OCI-LY7 (cell line): ENCODE results near the gene NOP10.

Experiments
- EZH2phosphoT487 ChIP-seq: fragments of 200-600 bp; sonication (generic); IDR thresholded peaks from 2 replicates; pipeline ENCODE4 v1.6.1; 2018; ENCODE audit warnings: low read depth, borderline replicate concordance, mild to moderate bottlenecking, mixed run types, antibody characterized with exemption, low read length, moderate library complexity, mixed read lengths
- TF ChIP-seq, protein P1 (sequence below): fragments of 200-600 bp; sonication (generic); conservative IDR thresholded peaks from 2 replicates; pipeline ENCODE4 v1.5.1; 2014; ENCODE audit warnings: mild to moderate bottlenecking, antibody characterized with exemption, low read length, moderate library complexity, mixed read lengths

DNA sequence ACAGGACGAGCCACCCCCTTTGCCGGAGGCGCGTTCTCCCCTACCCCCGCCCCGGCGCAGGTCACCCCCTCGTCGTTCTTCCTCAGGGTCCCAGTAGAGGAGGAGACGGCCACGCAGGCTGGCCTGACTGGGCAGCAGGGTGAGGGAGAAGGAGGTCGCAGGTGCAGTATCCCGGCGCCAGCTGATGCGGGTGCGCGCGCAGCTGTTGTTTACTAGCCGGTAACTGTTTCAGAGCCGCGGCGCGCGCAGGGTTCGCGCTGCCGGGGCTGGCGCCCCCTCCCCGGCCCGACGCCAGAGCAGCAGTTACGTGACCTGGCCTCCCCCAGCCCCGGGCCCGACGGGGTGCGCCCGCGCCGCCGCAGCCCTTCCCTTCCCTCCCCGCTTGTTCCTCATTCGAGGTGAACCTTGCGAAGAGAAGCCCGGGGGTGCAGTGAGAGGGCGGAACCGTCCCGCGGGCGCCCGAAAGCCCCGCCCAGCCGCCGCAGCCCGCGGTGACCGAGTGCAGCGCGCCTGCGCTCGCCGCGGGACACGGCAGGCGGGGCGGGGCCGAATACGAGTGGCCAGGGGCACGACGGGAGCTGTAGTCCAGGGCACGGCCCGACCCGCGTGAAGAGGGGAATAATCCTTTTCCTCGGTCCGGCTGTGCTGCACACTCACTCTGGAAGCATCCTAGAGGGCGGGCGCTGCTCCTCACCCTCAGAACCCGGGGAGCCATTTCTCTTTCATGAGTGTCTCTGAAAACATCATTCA, 5.2 kb downstream of the NOP10 start, which contains the start of gene SLC12A6:
- TF ChIP-seq, protein P1, sequence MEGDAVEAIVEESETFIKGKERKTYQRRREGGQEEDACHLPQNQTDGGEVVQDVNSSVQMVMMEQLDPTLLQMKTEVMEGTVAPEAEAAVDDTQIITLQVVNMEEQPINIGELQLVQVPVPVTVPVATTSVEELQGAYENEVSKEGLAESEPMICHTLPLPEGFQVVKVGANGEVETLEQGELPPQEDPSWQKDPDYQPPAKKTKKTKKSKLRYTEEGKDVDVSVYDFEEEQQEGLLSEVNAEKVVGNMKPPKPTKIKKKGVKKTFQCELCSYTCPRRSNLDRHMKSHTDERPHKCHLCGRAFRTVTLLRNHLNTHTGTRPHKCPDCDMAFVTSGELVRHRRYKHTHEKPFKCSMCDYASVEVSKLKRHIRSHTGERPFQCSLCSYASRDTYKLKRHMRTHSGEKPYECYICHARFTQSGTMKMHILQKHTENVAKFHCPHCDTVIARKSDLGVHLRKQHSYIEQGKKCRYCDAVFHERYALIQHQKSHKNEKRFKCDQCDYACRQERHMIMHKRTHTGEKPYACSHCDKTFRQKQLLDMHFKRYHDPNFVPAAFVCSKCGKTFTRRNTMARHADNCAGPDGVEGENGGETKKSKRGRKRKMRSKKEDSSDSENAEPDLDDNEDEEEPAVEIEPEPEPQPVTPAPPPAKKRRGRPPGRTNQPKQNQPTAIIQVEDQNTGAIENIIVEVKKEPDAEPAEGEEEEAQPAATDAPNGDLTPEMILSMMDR, result 0 out of 2 replicates have a peak, but pooled peaks have one; percentile 15
- no peak for TF ChIP-seq EZH2phosphoT487
